Panc1 (cell line): ENCODE results near the gene LGALS1. TPM values are rescaled to one million over a fixed set of nuclear protein-coding genes. Genes with fewer than 3 reads are reported as not detected.
"Not testable (repeated sequence)": the region's sequence is repeated elsewhere in the genome, so short reads cannot be mapped to it uniquely, and the experiment has no call there.

Source experiments
- ATAC-seq: fragments of 200-7000 bp; cut with Tn5 transposase; 2 replicates; pipeline ENCODE4 v1.9.1; 2020; ENCODE audit warnings: mild to moderate bottlenecking, moderate library complexity
- BruUV-seq: library from RNA; stranded (reverse); fragments of 400-500 nt; replicated peaks from 2 replicates; lab custom pipeline; 2021; lab: Mats Ljungman, UMichigan
- CTCF ChIA-PET: fragments of 300-600 bp; sonication (Branson Sonifier 250); formaldehyde crosslinking; loops from one replicate; lab custom pipeline; 2022; ENCODE audit warnings: antibody characterized with exemption; lab: Charles Lee
- POLR2A ChIA-PET: fragments of 300-600 bp; sonication (Branson Sonifier 250); formaldehyde crosslinking; loops from one replicate; lab custom pipeline; 2022; ENCODE audit warnings: antibody characterized with exemption; lab: Charles Lee
- DNase-seq: peaks from one replicate; pipeline ENCODE4 v3.0.0-alpha.2; 2010; ENCODE audit warnings: low read depth, low spot score
- H3K27ac ChIP-seq: 2 replicates; pipeline ENCODE4 v1.5.1; 2011; ENCODE audit warnings: mild to moderate bottlenecking, low read length, inconsistent platforms
- H3K27me3 ChIP-seq: fragments of 200-500 bp; sonication (Bioruptor generic); 2 replicates; pipeline ENCODE4 v1.6.0; 2014; ENCODE audit warnings: low read length, inconsistent platforms; ENCODE audit not compliant: control insufficient read depth, insufficient read depth
- H3K36me3 ChIP-seq: fragments of 200-500 bp; sonication (Bioruptor generic); 2 replicates; pipeline ENCODE4 v1.5.1; 2014; ENCODE audit warnings: inconsistent platforms, mild to moderate bottlenecking, low read length, moderate library complexity; ENCODE audit not compliant: control insufficient read depth, insufficient read depth
- H3K4me1 ChIP-seq: 2 replicates; pipeline ENCODE4 v1.5.1; 2011; ENCODE audit warnings: inconsistent platforms, mild to moderate bottlenecking, low read length, moderate library complexity; ENCODE audit not compliant: control insufficient read depth, insufficient read depth
- H3K4me3 ChIP-seq, 2 experiments: 2 replicates each; pipeline ENCODE4 v1.5.1; 2011 to 2012; ENCODE audit warnings: low read depth in 2 of 2, low read length in 2 of 2, mild to moderate bottlenecking in 2 of 2, inconsistent platforms in 1 of 2, moderate library complexity in 1 of 2
- H3K9me3 ChIP-seq: fragments of 200-500 bp; sonication (Bioruptor generic); 2 replicates; pipeline ENCODE4 v1.5.1; 2014; ENCODE audit warnings: low read depth, mild to moderate bottlenecking, inconsistent platforms, low read length, moderate library complexity; ENCODE audit not compliant: control insufficient read depth, insufficient read depth
- POLR2AphosphoS5 ChIP-seq: IDR thresholded peaks from 2 replicates; pipeline ENCODE4 v1.6.1; 2012; ENCODE audit warnings: mild to moderate bottlenecking, low read depth, low read length, moderate library complexity
- REST ChIP-seq, 2 experiments: IDR thresholded peaks; 2 replicates each; pipeline ENCODE4 v1.6.1; 2011 to 2012; ENCODE audit warnings: low read depth in 2 of 2, control low read depth in 1 of 2, low read length in 1 of 2, mild to moderate bottlenecking in 1 of 2, moderate library complexity in 1 of 2; ENCODE audit not compliant: insufficient read depth in 1 of 2
- SIN3A ChIP-seq: IDR thresholded peaks from 2 replicates; pipeline ENCODE4 v1.6.1; 2012; ENCODE audit warnings: low read depth, mild to moderate bottlenecking, low read length, moderate library complexity, borderline replicate concordance; ENCODE audit not compliant: insufficient read depth
- TCF7L2 ChIP-seq: IDR thresholded peaks from 2 replicates; pipeline ENCODE4 v1.6.1; 2011; ENCODE audit warnings: mild to moderate bottlenecking, low read depth, low read length, inconsistent platforms
- in situ Hi-C: cut with HindIII; loops from 2 replicates; pipeline ENCODE4 v1.10.0; 2016; ENCODE audit warnings: low sequenced_read_pairs, low pct_unique_long_range_greater_than_20kb
- intact Hi-C: fragments of 100-400 bp; cut with micrococcal nuclease; formaldehyde crosslinking; loops from one replicate; pipeline ENCODE4 v1.10.0; 2022; ENCODE audit not compliant: unreplicated experiment
- total RNA-seq: library from RNA; stranded (reverse); gene quantifications from one replicate; pipeline ENCODE4 v1.2.1, GENCODE V29; 2021; ENCODE audit not compliant: unreplicated experiment
- TF ChIP-seq, protein P1 (sequence below): fragments of 450-650 bp; IDR thresholded peaks from 2 replicates; pipeline ENCODE4 v1.5.1; 2017; ENCODE audit warnings: mild to moderate bottlenecking

The LGALS1 gene
- total RNA-seq, 1 experiment from 2014 or later = 1,518 TPM

GRCh38 chr22:37696260-37696656, 20.8 kb downstream of the LGALS1 start:
- H3K9me3 ChIP-seq, in situ Hi-C loops, H3K27ac ChIP-seq, BruUV-seq, DNase-seq, ATAC-seq, H3K27me3 ChIP-seq, H3K36me3 ChIP-seq, H3K4me1 ChIP-seq, POLR2A ChIA-PET, intact Hi-C loops, H3K4me3 ChIP-seq, CTCF ChIA-PET: not testable (repeated sequence)

DNA sequence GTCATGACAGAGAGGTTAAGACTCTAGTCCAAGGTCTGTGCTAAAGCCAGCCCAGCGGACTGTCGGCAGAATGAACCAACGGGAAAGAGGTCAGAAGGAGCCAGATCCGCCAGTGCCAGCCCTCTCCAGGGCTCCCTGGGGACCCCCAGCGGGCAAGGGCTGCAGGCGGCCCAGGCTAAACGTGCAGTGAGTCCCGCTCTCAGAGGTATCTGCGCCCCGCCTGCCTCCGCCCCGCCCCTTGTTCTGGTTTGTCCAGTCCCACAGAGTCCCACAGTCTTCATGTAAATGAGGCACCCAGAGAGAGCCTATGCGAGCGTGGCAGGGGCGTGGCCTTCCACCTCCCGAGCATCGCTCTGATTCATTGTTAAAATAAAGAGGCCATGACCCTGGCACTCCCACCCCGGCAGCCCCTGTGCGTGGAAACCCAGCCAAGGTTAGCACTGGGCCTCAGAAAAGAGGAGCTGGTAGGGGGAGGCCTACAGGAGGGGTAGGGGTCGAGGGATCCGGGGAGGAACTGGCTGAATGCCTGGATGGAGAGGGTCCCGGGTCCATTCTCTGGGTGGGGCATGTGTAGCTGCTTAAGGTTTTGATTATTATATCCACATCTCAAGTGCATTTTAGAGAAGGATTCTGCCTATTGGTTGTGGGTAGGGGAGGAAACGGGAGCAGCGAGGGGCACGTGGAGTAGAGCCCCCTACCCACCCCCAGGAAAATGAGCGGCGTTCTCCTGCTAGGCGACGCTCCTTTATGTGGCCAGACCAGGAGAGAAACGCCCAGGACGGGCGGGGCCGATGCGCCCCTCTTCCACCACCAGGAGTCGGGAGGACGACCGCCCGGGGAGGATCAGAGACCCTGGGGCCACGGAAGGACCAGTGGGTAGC, 21.5 kb downstream of the LGALS1 start, which contains the start of gene TRIOBP:
TSS of gene TRIOBP (plus strand) at position 392 of the 881 bp plus-strand sequence. CDS start 4,318 bp downstream, outside the sequence.
- intact Hi-C loops = no loop called here
- no peak for TF ChIP-seq POLR2AphosphoS5
- no peak for TF ChIP-seq TCF7L2
- TF ChIP-seq SIN3A = no peak
- TF ChIP-seq, protein P1, sequence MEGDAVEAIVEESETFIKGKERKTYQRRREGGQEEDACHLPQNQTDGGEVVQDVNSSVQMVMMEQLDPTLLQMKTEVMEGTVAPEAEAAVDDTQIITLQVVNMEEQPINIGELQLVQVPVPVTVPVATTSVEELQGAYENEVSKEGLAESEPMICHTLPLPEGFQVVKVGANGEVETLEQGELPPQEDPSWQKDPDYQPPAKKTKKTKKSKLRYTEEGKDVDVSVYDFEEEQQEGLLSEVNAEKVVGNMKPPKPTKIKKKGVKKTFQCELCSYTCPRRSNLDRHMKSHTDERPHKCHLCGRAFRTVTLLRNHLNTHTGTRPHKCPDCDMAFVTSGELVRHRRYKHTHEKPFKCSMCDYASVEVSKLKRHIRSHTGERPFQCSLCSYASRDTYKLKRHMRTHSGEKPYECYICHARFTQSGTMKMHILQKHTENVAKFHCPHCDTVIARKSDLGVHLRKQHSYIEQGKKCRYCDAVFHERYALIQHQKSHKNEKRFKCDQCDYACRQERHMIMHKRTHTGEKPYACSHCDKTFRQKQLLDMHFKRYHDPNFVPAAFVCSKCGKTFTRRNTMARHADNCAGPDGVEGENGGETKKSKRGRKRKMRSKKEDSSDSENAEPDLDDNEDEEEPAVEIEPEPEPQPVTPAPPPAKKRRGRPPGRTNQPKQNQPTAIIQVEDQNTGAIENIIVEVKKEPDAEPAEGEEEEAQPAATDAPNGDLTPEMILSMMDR = no peak
- TF ChIP-seq REST (IDR thresholded peaks at IDR 0.05; ENCODE audit: insufficient read depth in 1 of 2, low read depth in 2 of 2, low read length in 1 of 2) = no peak
- peak; percentile 72; the same call in 1 of the 2 replicates for ATAC-seq
- Histone ChIP-seq H3K4me1 (no peaks in the 10 kb centered on the region), H3K27me3 (no peaks in the 10 kb centered on the region), H3K36me3 (no peaks in the 10 kb centered on the region), H3K4me3 (peak within 1 kb of the TSS in 1 of 2 experiments; percentile 21; a peak in 1 of 4 replicates), H3K27ac (no peak within 1 kb of the TSS), H3K9me3 (no peaks in the 10 kb centered on the region)
- no TSS peak for BruUV-seq
- POLR2A ChIA-PET = no interaction called here
- in situ Hi-C loops = no loop called here
- no peak for DNase-seq
- CTCF ChIA-PET = no interaction called here

- H3K9me3 ChIP-seq = no peaks in the 10 kb centered on the region
- no peak for DNase-seq
- ATAC-seq = no peak
- no peak overlapping the region for H3K27ac ChIP-seq
- no peaks in the 10 kb centered on the region for H3K27me3 ChIP-seq
- no peak for TF ChIP-seq POLR2AphosphoS5
- TF ChIP-seq SIN3A = no peak
- TF ChIP-seq, protein P1 = no peak
- TF ChIP-seq TCF7L2 = no peak
- TF ChIP-seq REST (IDR thresholded peaks at IDR 0.05; ENCODE audit: insufficient read depth in 1 of 2, low read depth in 2 of 2, low read length in 1 of 2) = no peak
- in situ Hi-C loops (no loop called here), intact Hi-C loops (no loop called here)
- H3K4me3 ChIP-seq = peak overlapping the region in 1 of 2 experiments; percentile 21; a peak in 1 of 4 replicates
- no peaks in the 10 kb centered on the region for H3K4me1 ChIP-seq
- no TSS peak for BruUV-seq
- ChIA-PET CTCF (no interaction called here), POLR2A (no interaction called here)
- no peaks in the 10 kb centered on the region for H3K36me3 ChIP-seq
Observed at GRCh38 chr22:37697538-37697835, 22.1 kb downstream of the LGALS1 start.
